ENCODE measurements around the gene KCNMA1. TPM values are rescaled to one million over a fixed set of nuclear protein-coding genes. Genes with fewer than 3 reads are reported as not detected.

The KCNMA1 gene
- total RNA-seq, 1 experiment from 2014 or later: 0.70 TPM

- CTCF ChIA-PET: no interaction called here
- Histone ChIP-seq H4K20me1 (ENCODE audit: insufficient read depth) (no peaks in the 10 kb centered on the region; the same call in 1 of the 2 replicates), H3K27me3 (ENCODE audit: insufficient read depth, low read depth) (peaks cover 52% of the 10 kb centered on the region), H2AFZ (no peak overlapping the region), H3K27ac (no peak overlapping the region), H3K9me2 (ENCODE audit: insufficient read depth) (no peaks in the 10 kb centered on the region; the same call in 1 of the 2 replicates), H3K4me2 (no peak overlapping the region), H3K4me1 (replicated peaks; ENCODE audit: insufficient read depth) (no peaks in the 10 kb centered on the region), H3K79me2 (ENCODE audit: low read depth) (no peaks in the 10 kb centered on the region), H3F3A (ENCODE audit: insufficient read depth, low read depth) (no peaks in the 10 kb centered on the region), H3K9me3 (ENCODE audit: insufficient read depth, low read depth) (no peaks in the 10 kb centered on the region), H3K36me3 (ENCODE audit: low read depth) (no peaks in the 10 kb centered on the region), H3K4me3 (no peak overlapping the region)
- POLR2A ChIA-PET (ENCODE audit: unreplicated experiment): no interaction called here
- DNase-seq: no peak
- intact Hi-C loops (cut with micrococcal nuclease; ENCODE audit: unreplicated experiment): no loop called here
- no TSS peak for BruUV-seq (replicated peaks)
- TF ChIP-seq, protein P1, sequence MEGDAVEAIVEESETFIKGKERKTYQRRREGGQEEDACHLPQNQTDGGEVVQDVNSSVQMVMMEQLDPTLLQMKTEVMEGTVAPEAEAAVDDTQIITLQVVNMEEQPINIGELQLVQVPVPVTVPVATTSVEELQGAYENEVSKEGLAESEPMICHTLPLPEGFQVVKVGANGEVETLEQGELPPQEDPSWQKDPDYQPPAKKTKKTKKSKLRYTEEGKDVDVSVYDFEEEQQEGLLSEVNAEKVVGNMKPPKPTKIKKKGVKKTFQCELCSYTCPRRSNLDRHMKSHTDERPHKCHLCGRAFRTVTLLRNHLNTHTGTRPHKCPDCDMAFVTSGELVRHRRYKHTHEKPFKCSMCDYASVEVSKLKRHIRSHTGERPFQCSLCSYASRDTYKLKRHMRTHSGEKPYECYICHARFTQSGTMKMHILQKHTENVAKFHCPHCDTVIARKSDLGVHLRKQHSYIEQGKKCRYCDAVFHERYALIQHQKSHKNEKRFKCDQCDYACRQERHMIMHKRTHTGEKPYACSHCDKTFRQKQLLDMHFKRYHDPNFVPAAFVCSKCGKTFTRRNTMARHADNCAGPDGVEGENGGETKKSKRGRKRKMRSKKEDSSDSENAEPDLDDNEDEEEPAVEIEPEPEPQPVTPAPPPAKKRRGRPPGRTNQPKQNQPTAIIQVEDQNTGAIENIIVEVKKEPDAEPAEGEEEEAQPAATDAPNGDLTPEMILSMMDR (conservative IDR thresholded peaks at IDR 0.05): no peak
- TF ChIP-seq EZH2 (IDR thresholded peaks at IDR 0.05; ENCODE audit: low read depth): no peak
Measured at GRCh38 chr10:76830218-76830617, 807.4 kb downstream of the KCNMA1 start.

GRCh38 chr10:76829724-76830123 lies 807.9 kb downstream of the KCNMA1 start:
- no peak for DNase-seq
- no peaks in the 10 kb centered on the region for H3K79me2 ChIP-seq (ENCODE audit: low read depth)
- POLR2A ChIA-PET (ENCODE audit: unreplicated experiment): no interaction called here
- no peaks in the 10 kb centered on the region for H3K9me3 ChIP-seq (ENCODE audit: insufficient read depth, low read depth)
- intact Hi-C loops (cut with micrococcal nuclease; ENCODE audit: unreplicated experiment): no loop called here
- H3K4me2 ChIP-seq: no peak overlapping the region
- H3F3A ChIP-seq (ENCODE audit: insufficient read depth, low read depth): no peaks in the 10 kb centered on the region
- no peak overlapping the region for H3K27ac ChIP-seq
- peaks cover 52% of the 10 kb centered on the region for H3K27me3 ChIP-seq (ENCODE audit: insufficient read depth, low read depth)
- no peak overlapping the region for H3K4me3 ChIP-seq
- H2AFZ ChIP-seq: no peak overlapping the region
- TF ChIP-seq EZH2 (IDR thresholded peaks at IDR 0.05; ENCODE audit: low read depth): no peak
- H3K36me3 ChIP-seq (ENCODE audit: low read depth): no peaks in the 10 kb centered on the region
- H4K20me1 ChIP-seq (ENCODE audit: insufficient read depth): no peaks in the 10 kb centered on the region; the same call in 1 of the 2 replicates
- BruUV-seq (replicated peaks): no TSS peak
- no peaks in the 10 kb centered on the region for H3K4me1 ChIP-seq (replicated peaks; ENCODE audit: insufficient read depth)
- CTCF ChIA-PET: no interaction called here
- H3K9me2 ChIP-seq (ENCODE audit: insufficient read depth): no peaks in the 10 kb centered on the region; the same call in 1 of the 2 replicates

Measured in PC-9 (cell line).